GM19468 (cell line): Measurements from ENCODE around the gene FAM229A.

Source experiments
- ATAC-seq: cut with Tn5 transposase; IDR thresholded peaks from one replicate; pipeline ENCODE4 v1.9.1; 2021; ENCODE audit warnings: mild to moderate bottlenecking, moderate library complexity, moderate number of reproducible peaks; ENCODE audit not compliant: unreplicated experiment; ENCODE audit errors: extremely low read depth

FAM229A gene

DNA sequence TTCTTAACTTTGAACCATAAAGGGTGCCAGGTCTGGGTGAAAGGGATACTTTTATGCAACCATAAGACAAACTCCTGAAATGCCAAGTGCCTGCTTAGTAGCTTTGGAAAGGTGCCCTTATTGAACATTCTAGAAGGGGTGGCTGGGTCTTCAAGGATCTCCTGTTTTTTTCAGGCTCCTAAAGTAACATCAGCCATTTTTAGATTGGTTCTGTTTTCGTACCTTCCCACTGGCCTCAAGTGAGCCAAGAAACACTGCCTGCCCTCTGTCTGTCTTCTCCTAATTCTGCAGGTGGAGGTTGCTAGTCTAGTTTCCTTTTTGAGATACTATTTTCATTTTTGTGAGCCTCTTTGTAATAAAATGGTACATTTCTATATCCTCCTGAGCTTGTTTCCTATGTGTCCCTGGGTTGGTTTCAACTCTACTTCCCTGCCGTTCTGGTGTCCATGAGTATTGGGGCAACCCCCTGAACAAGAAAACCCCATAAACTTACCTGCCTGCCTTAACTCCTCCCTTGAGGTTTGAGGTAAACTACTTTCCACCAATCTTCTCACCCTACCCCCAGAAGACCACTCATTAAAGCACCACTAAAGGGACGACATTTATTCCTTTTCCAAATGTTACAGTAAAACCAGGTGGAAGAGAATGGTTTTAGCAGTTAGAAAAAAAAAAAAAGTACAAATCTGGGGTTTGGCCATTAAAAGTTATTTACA, 28.9 kb downstream of the FAM229A start:
- ATAC-seq, result no peak

DNA sequence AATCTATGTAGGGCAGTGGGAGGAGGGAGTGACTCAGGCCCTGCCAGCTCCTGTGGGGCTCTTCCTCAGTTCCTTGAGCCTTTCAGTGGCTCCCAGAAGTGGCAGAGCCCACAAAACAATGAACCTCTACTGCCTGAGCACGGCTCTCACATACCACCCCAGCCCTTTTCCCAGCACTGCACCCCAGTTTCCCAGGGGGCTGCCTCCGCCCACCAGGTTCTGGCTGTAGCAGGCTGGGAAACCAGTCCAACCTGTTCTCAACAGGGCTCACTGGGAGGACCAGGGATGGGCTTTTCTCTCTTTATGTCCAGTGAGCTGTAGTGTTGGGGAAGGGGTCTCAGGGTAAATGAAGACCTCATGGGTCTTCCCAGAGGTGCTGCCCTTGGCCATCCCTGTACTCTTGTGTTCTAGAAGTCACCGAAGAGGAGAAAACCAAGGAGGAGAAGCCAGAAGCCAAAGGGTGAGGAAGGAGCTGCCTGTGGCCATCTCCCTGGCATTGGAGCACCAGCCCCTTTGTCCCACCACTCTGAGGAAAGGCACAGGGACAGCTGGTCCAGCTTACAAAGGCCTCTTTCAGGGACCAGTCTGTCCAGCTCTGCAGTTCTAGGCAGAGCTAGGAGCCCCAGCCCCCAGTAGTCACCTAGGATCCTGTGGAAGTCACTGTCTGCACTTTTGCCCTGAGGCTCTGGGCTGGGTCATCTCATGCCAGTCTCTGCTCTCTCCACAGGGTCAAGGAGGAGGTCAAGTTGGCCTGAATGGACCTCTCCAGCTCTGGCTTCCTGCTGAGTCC, 29.8 kb downstream of the FAM229A start:
- no peak for ATAC-seq

DNA sequence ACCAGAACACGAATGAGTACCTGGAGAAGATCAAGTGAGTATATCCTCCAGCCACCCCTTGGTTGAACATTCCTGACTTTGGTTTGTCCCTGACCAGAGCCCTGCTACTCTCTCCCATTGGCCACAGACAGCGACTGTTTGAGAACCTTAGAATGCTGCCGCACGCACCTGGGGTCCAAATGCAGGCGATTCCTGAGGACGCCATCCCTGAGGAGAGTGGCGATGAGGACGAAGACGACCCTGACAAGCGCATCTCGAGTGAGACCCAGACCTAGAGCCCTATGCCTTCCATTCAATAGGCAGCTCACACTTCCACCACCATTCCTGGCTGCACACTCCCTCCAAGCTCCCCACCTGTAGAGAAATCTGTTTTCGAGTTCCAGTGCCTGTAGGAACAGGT, 30.7 kb downstream of the FAM229A start:
- no peak for ATAC-seq

DNA sequence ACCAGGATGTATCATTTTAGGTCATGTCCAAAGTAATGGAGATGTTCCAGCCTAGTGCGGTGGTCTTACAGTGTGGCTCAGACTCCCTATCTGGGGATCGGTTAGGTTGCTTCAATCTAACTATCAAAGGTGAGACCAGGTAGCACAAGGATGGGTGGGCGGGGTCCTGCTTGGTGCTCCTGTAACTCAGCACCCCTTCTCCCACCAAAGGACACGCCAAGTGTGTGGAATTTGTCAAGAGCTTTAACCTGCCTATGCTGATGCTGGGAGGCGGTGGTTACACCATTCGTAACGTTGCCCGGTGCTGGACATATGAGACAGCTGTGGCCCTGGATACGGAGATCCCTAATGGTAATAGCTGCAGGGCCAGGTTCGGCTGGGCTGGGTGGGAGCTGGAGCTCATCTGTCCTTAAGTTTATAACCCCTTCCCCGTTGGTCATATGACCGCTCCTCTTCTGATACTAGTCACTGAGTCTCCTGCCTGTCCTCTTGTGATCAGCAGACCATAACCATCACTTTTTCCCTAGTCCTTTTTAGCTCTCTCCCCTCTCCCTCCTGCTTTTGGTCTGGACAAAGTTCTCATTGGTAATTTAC, 31.6 kb downstream of the FAM229A start:
- ATAC-seq, result no peak

DNA sequence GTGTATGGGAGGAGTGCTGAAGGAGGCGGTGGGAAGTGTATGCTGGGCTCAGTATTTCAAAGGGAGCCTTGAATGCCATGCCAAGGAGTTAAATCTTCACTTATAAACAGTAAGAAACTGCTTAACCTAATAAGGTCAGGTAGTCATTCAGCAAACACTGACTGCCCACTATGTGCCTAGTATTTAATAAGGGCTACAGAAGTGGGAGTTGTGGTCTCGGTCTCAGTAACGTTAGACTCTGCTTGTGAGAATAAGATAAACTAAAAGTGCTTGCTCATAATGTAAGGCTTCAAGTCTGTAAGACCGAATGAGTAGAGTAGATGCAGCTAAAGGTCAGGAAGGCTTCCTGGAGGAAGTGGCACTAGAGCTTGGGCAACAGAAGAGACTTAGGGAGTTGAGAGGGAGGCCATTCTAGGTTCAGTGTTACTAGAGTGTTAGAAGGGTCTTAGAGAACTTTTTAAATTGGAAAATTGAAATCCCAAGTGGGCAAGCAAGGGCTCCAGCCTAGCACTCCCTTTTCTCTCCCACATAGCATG, 32.3 kb downstream of the FAM229A start:
- ATAC-seq, result no peak

DNA sequence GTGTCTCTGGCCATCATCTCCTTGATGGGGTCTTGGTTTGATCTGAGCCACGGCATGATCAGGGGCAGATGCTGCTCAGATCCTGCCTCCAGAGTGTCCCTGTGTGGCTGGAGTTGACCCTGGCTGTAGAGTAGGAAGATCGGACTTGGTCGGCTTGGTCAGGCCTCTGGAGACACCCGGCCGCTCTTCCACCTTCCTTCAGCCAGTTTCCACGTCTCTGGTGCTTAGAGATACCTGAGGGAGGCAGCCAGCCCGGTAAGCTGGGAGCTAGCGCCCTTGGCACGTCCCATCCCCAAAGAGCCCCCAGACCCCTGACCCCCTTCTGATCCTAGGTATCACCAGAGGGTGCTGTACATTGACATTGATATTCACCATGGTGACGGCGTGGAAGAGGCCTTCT, 35.1 kb downstream of the FAM229A start:
- ATAC-seq, result no peak

DNA sequence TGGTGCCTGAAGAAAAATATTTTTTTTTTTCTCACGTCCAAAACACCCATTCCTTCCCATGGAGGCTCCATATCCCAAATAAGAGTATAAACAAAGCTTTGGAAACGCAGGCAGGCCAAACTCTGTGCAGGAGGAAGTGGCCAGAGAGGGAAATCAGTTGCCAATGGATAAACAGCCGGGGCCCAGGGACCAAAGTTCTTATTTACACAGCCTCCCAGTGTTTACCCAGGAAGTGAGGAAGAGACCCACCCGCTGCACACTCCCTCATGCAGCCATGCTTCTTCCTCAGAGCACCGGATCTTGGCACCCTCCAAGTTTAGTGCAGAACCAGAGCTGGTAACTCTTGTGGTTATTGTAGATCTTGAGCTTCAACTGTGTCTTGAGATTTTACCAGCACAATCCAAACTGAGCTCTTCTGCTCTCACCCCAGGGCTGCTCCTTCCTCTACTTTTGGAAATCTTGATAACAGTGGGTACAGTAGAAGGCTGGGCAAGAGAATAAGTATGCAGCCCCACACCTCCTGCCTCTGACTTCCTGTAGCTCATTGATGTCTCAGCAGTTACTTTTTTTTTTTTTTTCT, 40.5 kb downstream of the FAM229A start:
- ATAC-seq, result no peak

DNA sequence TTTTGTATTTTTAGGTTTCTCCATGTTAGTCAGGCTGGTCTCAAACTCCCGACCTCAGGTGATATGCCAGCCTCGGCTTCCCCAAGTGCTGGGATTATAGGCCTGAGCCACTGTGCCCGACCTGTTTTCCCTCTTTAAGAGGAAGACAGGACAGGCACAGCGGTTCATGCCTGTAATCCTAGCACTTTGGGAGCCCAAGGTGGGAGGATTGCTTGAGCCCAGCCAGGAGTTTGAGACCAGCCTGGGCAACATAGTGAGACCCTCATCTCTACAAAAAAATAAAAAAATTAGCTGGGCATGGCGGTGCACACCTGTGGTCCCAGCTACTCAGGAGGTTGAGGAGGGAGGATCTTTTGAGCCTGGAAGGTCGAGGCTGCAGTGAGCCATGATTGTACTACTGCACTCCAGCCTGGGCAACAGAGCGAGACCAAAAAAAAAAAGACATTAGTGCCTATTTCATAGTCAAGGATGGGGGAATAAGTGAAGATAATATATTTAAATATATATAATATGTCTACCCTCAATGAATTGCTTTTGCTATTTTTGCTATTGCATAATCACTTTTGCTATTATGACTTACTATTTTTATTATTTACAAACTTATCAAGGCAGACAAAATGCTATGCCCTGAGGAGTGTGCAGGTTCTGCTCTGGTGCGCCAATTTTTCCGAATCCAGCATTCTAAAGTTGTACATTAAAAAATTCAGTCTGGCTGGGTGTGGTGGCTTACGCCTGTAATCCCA, 44.0 kb downstream of the FAM229A start:
- no peak for ATAC-seq

DNA sequence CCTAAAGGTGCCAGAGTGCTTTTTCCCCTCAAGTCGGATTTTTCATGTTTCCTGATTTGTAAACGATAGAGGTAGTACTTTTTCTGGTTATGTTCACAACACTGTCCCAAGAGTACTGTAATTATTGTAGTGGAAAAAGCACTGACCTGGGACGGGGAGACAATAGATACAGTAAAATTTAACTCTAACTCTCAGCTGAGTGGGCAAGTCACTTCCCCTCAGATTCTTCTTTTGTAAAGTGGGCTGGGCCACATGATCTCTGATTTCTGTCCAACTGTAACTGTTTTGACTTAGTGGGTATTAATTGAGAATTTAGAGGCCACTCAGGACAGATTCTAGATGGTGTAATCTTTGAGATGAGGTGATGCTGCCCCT, 45.4 kb downstream of the FAM229A start:
- ATAC-seq, result no peak

DNA sequence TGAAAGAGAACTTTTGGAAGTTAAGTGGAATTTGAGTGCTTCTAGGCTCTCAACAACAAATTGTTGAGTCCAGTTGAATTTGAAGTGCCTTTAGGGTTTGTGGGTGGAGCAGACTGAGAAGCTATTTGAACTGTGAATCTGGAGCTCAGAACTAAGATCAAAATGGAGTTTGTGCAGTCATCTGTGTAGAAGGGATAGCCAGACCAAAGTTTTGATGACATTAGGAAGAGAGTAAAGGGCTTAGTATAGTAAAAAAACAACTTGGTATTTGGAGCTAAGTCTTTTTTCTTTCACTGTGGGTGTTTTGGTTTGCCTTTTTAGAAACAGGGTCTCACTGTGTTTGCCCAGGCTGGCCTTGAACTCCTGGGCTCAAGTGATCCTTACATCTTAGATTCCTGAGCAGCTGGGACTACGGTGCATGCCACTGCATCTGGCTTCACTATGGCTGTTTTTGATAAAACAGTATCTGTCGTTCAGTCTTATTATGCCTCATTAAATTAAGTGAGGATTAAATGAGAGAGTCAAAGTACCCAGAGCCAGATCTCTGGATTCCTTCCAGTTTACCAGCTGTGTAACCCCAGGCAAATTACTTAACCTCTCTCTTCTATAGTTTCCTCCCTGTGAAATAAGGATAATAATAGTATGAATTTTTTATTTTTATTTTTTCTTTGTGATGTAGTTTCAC, 50.4 kb downstream of the FAM229A start:
- ATAC-seq, result no peak
